ENCODE measurements around the gene SCGN.

Gene SCGN

DNA sequence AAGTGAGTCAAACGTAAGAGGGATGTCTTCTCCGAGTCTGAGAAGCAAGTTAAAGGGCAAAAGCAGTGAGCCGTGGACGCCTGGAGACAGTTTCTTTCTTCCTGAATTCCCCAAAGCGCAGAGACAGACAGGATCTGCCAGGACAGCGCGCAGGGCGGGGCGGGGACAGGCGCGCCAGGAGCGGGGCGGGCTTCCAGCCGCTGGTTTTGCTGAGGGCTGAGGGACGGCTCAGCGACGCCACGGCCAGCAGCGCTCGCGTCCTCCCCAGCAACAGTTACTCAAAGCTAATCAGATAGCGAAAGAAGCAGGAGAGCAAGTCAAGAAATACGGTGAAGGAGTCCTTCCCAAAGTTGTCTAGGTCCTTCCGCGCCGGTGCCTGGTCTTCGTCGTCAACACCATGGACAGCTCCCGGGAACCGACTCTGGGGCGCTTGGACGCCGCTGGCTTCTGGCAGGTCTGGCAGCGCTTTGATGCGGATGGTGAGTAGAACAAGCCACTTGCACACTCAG lies at the start of gene SCGN:
TSS of gene SCGN (plus strand) at position 209 of the 509 bp plus-strand sequence. CDS start at position 398, 189 bp downstream.
- H3K9me3 ChIP-seq (ENCODE audit: insufficient read depth, low read length), result no peaks in the 10 kb centered on the region
- no peak within 1 kb of the TSS for H3K9ac ChIP-seq (ENCODE audit: low read length)
- no peak within 1 kb of the TSS for H3K4me3 ChIP-seq (ENCODE audit: low read length)
- no peaks in the 10 kb centered on the region for H3K79me2 ChIP-seq (ENCODE audit: low read length)
- no peak within 1 kb of the TSS for H3K27ac ChIP-seq (ENCODE audit: low read length)
- TF ChIP-seq CTCF (IDR thresholded peaks at IDR 0.05; ENCODE audit: low read depth, low read length), result no peak
- no peak for TF ChIP-seq EZH2phosphoT487 (IDR thresholded peaks at IDR 0.05; ENCODE audit: low read depth)
- no peak within 1 kb of the TSS for H3K4me2 ChIP-seq (ENCODE audit: low read length)
- H2AFZ ChIP-seq (ENCODE audit: low read depth, low read length), result no peak within 1 kb of the TSS
- peaks cover 18% of the 10 kb centered on the region; the same call in 1 of the 2 replicates for H3K27me3 ChIP-seq (ENCODE audit: low read depth, low read length)
- no peaks in the 10 kb centered on the region for H4K20me1 ChIP-seq (ENCODE audit: insufficient read depth, low read length)
- no peaks in the 10 kb centered on the region for H3K4me1 ChIP-seq (ENCODE audit: low read length)
- H3K36me3 ChIP-seq (replicated peaks; ENCODE audit: low read depth, low read length), result no peaks in the 10 kb centered on the region

DNA sequence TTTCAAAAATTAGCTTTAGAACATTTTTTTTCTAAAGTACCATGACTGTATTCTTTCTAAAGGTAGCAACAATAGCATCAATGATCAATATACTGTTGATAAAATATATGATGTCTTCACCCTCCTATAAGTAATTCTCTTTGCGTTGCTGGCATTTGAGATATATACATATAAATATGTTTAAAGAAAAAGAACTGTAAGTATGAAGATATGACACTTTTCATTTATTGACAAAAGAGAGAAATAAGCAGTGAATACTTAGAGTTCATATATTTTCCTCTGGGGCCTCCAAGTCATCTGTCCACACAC lies 49.4 kb upstream of the SCGN start:
- Histone ChIP-seq H3K4me2 (ENCODE audit: low read length) (no peak overlapping the region), H4K20me1 (ENCODE audit: insufficient read depth, low read length) (no peaks in the 10 kb centered on the region), H3K4me3 (ENCODE audit: low read length) (no peak overlapping the region), H3K36me3 (replicated peaks; ENCODE audit: low read depth, low read length) (no peaks in the 10 kb centered on the region), H2AFZ (ENCODE audit: low read depth, low read length) (no peak overlapping the region), H3K27ac (ENCODE audit: low read length) (no peak overlapping the region), H3K4me1 (ENCODE audit: low read length) (no peaks in the 10 kb centered on the region), H3K9ac (ENCODE audit: low read length) (no peak overlapping the region), H3K9me3 (ENCODE audit: insufficient read depth, low read length) (no peaks in the 10 kb centered on the region), H3K79me2 (ENCODE audit: low read length) (no peaks in the 10 kb centered on the region), H3K27me3 (ENCODE audit: low read depth, low read length) (no peaks in the 10 kb centered on the region)
- TF ChIP-seq EZH2phosphoT487 (IDR thresholded peaks at IDR 0.05; ENCODE audit: low read depth) (no peak), CTCF (IDR thresholded peaks at IDR 0.05; ENCODE audit: low read depth, low read length) (no peak)

GRCh38 chr6:25603251-25603650 lies 48.8 kb upstream of the SCGN start:
- H3K4me1 ChIP-seq (ENCODE audit: low read length), result no peaks in the 10 kb centered on the region
- no peak overlapping the region for H3K27ac ChIP-seq (ENCODE audit: low read length)
- no peak overlapping the region for H3K4me3 ChIP-seq (ENCODE audit: low read length)
- no peaks in the 10 kb centered on the region for H3K79me2 ChIP-seq (ENCODE audit: low read length)
- H2AFZ ChIP-seq (ENCODE audit: low read depth, low read length), result no peak overlapping the region
- TF ChIP-seq CTCF (IDR thresholded peaks at IDR 0.05; ENCODE audit: low read depth, low read length), result no peak
- no peak for TF ChIP-seq EZH2phosphoT487 (IDR thresholded peaks at IDR 0.05; ENCODE audit: low read depth)
- H4K20me1 ChIP-seq (ENCODE audit: insufficient read depth, low read length), result no peaks in the 10 kb centered on the region
- no peak overlapping the region for H3K9ac ChIP-seq (ENCODE audit: low read length)
- H3K27me3 ChIP-seq (ENCODE audit: low read depth, low read length), result no peaks in the 10 kb centered on the region
- no peaks in the 10 kb centered on the region for H3K9me3 ChIP-seq (ENCODE audit: insufficient read depth, low read length)
- no peaks in the 10 kb centered on the region for H3K36me3 ChIP-seq (replicated peaks; ENCODE audit: low read depth, low read length)
- H3K4me2 ChIP-seq (ENCODE audit: low read length), result no peak overlapping the region

GRCh38 chr6:25606151-25606550 lies 45.9 kb upstream of the SCGN start:
- no peak for TF ChIP-seq CTCF (IDR thresholded peaks at IDR 0.05; ENCODE audit: low read depth, low read length)
- no peak for TF ChIP-seq EZH2phosphoT487 (IDR thresholded peaks at IDR 0.05; ENCODE audit: low read depth)
- Histone ChIP-seq H2AFZ (ENCODE audit: low read depth, low read length) (no peak overlapping the region), H3K36me3 (replicated peaks; ENCODE audit: low read depth, low read length) (no peaks in the 10 kb centered on the region), H3K27me3 (ENCODE audit: low read depth, low read length) (no peaks in the 10 kb centered on the region), H3K4me2 (ENCODE audit: low read length) (no peak overlapping the region), H3K79me2 (ENCODE audit: low read length) (no peaks in the 10 kb centered on the region), H3K4me3 (ENCODE audit: low read length) (no peak overlapping the region), H4K20me1 (ENCODE audit: insufficient read depth, low read length) (no peaks in the 10 kb centered on the region), H3K27ac (ENCODE audit: low read length) (no peak overlapping the region), H3K4me1 (ENCODE audit: low read length) (no peaks in the 10 kb centered on the region), H3K9ac (ENCODE audit: low read length) (no peak overlapping the region), H3K9me3 (ENCODE audit: insufficient read depth, low read length) (no peaks in the 10 kb centered on the region)

Data from OCI-LY3 (cell line).